ENCODE results near the gene MED12. TPM values are rescaled to one million over a fixed set of nuclear protein-coding genes. Genes with fewer than 3 reads are reported as not detected.

Gene MED12
- total RNA-seq, 1 experiment from 2014 or later, result 51.6 TPM

DNA sequence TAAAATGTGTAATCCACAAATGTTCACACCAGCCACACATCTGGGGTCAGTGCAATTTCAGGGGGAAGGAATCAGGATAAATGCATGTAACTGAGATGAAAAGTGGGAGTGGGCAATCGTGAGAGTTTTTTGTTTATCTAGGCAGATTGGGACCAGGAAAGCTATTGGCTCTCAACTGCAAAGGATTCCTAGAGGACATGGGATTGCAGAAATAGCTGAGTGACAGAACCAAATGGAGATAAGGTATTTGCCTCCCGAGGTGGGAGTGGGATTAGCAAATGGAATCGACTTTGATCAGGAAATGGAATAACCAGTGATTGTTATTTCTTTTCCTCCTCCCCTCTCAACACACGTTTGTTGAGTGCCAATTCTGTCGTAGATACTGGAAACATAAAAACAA lies 65.7 kb downstream of the MED12 start:
- no peak for DNase-seq (ENCODE audit: low spot score)
- no peaks in the 10 kb centered on the region for H3K27me3 ChIP-seq (replicated peaks; ENCODE audit: insufficient read depth, low read depth, low read length, poor library complexity)
- intact Hi-C loops (cut with micrococcal nuclease; ENCODE audit: unreplicated experiment), result no loop called here
- TF ChIP-seq EZH2 (IDR thresholded peaks at IDR 0.05; ENCODE audit: borderline replicate concordance, low read depth, low read length, poor library complexity, severe bottlenecking), result no peak
- TF ChIP-seq, protein P1, sequence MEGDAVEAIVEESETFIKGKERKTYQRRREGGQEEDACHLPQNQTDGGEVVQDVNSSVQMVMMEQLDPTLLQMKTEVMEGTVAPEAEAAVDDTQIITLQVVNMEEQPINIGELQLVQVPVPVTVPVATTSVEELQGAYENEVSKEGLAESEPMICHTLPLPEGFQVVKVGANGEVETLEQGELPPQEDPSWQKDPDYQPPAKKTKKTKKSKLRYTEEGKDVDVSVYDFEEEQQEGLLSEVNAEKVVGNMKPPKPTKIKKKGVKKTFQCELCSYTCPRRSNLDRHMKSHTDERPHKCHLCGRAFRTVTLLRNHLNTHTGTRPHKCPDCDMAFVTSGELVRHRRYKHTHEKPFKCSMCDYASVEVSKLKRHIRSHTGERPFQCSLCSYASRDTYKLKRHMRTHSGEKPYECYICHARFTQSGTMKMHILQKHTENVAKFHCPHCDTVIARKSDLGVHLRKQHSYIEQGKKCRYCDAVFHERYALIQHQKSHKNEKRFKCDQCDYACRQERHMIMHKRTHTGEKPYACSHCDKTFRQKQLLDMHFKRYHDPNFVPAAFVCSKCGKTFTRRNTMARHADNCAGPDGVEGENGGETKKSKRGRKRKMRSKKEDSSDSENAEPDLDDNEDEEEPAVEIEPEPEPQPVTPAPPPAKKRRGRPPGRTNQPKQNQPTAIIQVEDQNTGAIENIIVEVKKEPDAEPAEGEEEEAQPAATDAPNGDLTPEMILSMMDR (conservative IDR thresholded peaks at IDR 0.05; ENCODE audit: low read depth, low read length), result no peak
- peaks cover 8% of the 10 kb centered on the region for H3K4me1 ChIP-seq (ENCODE audit: insufficient read depth, low read length, poor library complexity, severe bottlenecking)
- no TSS peak for BruUV-seq (replicated peaks)
- no peak overlapping the region for H3K27ac ChIP-seq (ENCODE audit: low read depth, low read length, poor library complexity, severe bottlenecking)
- H3K36me3 ChIP-seq (ENCODE audit: insufficient read depth, low read length, poor library complexity, severe bottlenecking), result no peaks in the 10 kb centered on the region
- H3K9me3 ChIP-seq (ENCODE audit: low read depth, low read length, poor library complexity, severe bottlenecking), result no peaks in the 10 kb centered on the region
- H3K4me3 ChIP-seq (ENCODE audit: low read depth, low read length, poor library complexity, severe bottlenecking), result no peak overlapping the region
- POLR2A ChIA-PET (ENCODE audit: low non-redundant PET), result no interaction called here
- CTCF ChIA-PET, result no interaction called here

DNA sequence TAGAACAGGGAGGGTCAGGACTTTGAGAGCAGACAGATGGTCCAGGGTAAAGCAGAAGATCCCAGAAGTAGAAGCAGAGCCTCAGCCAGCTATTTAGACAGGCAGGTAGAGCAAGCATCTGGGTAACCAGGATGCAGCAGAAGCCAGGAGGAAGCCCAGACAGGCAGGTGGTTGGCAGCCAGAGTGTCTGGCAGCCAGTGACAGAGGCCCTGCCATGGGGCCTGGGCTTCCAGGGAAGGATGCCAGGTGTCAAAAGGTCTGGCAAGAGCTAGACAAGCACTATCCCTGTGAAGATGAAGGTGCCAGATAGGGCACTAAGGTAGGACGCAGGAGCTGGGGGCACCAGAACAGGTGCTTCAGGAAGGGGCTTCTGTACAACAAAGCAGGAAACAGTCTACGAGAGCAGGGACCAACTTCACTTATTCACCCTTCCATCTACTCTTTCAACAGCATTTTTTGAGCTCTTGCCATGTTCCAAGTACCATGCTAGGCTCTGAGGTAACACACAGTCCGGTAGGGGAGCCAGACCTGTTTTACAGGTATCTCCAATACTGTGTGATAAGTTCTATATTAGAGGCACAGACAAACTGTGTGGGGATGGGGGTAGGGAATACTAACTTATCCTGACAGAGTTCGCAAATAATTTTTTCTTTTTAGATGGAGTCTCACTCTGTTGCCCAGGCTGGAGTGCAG lies 66.6 kb downstream of the MED12 start:
- Histone ChIP-seq H3K36me3 (ENCODE audit: insufficient read depth, low read length, poor library complexity, severe bottlenecking) (no peaks in the 10 kb centered on the region), H3K4me1 (ENCODE audit: insufficient read depth, low read length, poor library complexity, severe bottlenecking) (peaks cover 8% of the 10 kb centered on the region), H3K4me3 (ENCODE audit: low read depth, low read length, poor library complexity, severe bottlenecking) (no peak overlapping the region), H3K27me3 (replicated peaks; ENCODE audit: insufficient read depth, low read depth, low read length, poor library complexity) (no peaks in the 10 kb centered on the region), H3K9me3 (ENCODE audit: low read depth, low read length, poor library complexity, severe bottlenecking) (no peaks in the 10 kb centered on the region), H3K27ac (ENCODE audit: low read depth, low read length, poor library complexity, severe bottlenecking) (no peak overlapping the region)
- no TSS peak for BruUV-seq (replicated peaks)
- intact Hi-C loops (cut with micrococcal nuclease; ENCODE audit: unreplicated experiment), result no loop called here
- CTCF ChIA-PET, result no interaction called here
- TF ChIP-seq, protein P1 (conservative IDR thresholded peaks at IDR 0.05; ENCODE audit: low read depth, low read length), result no peak
- TF ChIP-seq EZH2 (IDR thresholded peaks at IDR 0.05; ENCODE audit: borderline replicate concordance, low read depth, low read length, poor library complexity, severe bottlenecking), result no peak
- POLR2A ChIA-PET (ENCODE audit: low non-redundant PET), result no interaction called here
- no peak for DNase-seq (ENCODE audit: low spot score)

DNA sequence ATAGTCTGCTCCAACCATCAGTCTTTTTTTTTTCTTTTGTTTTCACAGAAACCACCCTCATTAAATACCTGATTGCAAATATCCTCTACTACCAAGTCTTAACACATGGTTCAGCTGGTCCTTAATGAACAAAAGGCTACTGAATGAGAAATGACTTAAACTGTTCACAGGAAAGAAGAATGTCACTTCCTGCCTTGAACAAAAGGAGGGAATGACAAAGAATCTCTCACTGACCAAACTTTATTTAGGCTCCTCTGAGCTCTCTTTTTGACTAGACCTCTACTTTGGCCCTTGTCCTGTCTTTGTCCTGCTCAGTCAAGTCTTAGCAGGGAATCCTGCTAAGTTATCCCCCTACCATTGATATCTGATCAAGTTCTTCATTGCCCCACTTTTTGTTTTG lies 72.9 kb downstream of the MED12 start:
- ChIA-PET POLR2A (ENCODE audit: low non-redundant PET) (no interaction called here), CTCF (no interaction called here)
- H3K9me3 ChIP-seq (ENCODE audit: low read depth, low read length, poor library complexity, severe bottlenecking), result no peaks in the 10 kb centered on the region
- H3K27ac ChIP-seq (ENCODE audit: low read depth, low read length, poor library complexity, severe bottlenecking), result no peak overlapping the region
- no peaks in the 10 kb centered on the region for H3K36me3 ChIP-seq (ENCODE audit: insufficient read depth, low read length, poor library complexity, severe bottlenecking)
- H3K4me3 ChIP-seq (ENCODE audit: low read depth, low read length, poor library complexity, severe bottlenecking), result no peak overlapping the region
- intact Hi-C loops (cut with micrococcal nuclease; ENCODE audit: unreplicated experiment), result no loop called here
- no peaks in the 10 kb centered on the region for H3K4me1 ChIP-seq (ENCODE audit: insufficient read depth, low read length, poor library complexity, severe bottlenecking)
- BruUV-seq (replicated peaks), result no TSS peak
- no peak for DNase-seq (ENCODE audit: low spot score)
- H3K27me3 ChIP-seq (replicated peaks; ENCODE audit: insufficient read depth, low read depth, low read length, poor library complexity), result no peaks in the 10 kb centered on the region
- TF ChIP-seq EZH2 (IDR thresholded peaks at IDR 0.05; ENCODE audit: borderline replicate concordance, low read depth, low read length, poor library complexity, severe bottlenecking), result no peak
- TF ChIP-seq, protein P1 (conservative IDR thresholded peaks at IDR 0.05; ENCODE audit: low read depth, low read length), result no peak

Other genes with a start within 250 kb of the MED12 start
- gene TEX11, start 209.9 kb upstream of the MED12 start, total RNA-seq (2021), result not detected in 2 replicates
- gene SLC7A3, start 187.5 kb upstream of the MED12 start, total RNA-seq (2021), result 2.8 and 4.9 TPM in 2 replicates
- gene SNX12, start 50.3 kb upstream of the MED12 start, total RNA-seq (2021), result 54.4 and 58.9 TPM in 2 replicates
- gene FOXO4, start 22.7 kb upstream of the MED12 start, total RNA-seq (2021), result 7.0 and 10.8 TPM in 2 replicates
- gene CXorf65, start 11.9 kb upstream of the MED12 start, total RNA-seq (2021), result not detected in 2 replicates
- gene IL2RG, start 7.0 kb upstream of the MED12 start, total RNA-seq (2021), result 2.8 and 3.0 TPM in 2 replicates
- gene NLGN3, start 26.2 kb downstream of the MED12 start, total RNA-seq (2021), result 1.2 and 1.7 TPM in 2 replicates
- gene GJB1, start 104.6 kb downstream of the MED12 start, total RNA-seq (2021), result not detected in 2 replicates
- gene ZMYM3, start 135.5 kb downstream of the MED12 start, total RNA-seq (2021), result 47.6 and 52.7 TPM in 2 replicates
- 705 and 792 TPM in 2 replicates for gene NONO, start 165.0 kb downstream of the MED12 start, total RNA-seq (2021)
- 6.6 and 7.0 TPM in 2 replicates for gene ITGB1BP2, start 183.2 kb downstream of the MED12 start, total RNA-seq (2021)
- gene TAF1, start 247.8 kb downstream of the MED12 start, total RNA-seq (2021), result 30.3 and 38.5 TPM in 2 replicates

Measured in A673 (cell line).